NT2/D1 (cell line): ENCODE measurements around the gene CPLX1.

Experiments used
- SUZ12 ChIP-seq: IDR thresholded peaks from 2 replicates; pipeline ENCODE4 v1.6.1; 2011; ENCODE audit not compliant: insufficient read length, insufficient read depth; ENCODE audit errors: extremely low read depth
- YY1 ChIP-seq: IDR thresholded peaks from 2 replicates; pipeline ENCODE4 v1.6.1; 2011; ENCODE audit not compliant: insufficient read length, insufficient read depth
- ZNF274 ChIP-seq: IDR thresholded peaks from 2 replicates; pipeline ENCODE4 v1.6.1; 2011; ENCODE audit warnings: mild to moderate bottlenecking, low read depth, low read length

DNA sequence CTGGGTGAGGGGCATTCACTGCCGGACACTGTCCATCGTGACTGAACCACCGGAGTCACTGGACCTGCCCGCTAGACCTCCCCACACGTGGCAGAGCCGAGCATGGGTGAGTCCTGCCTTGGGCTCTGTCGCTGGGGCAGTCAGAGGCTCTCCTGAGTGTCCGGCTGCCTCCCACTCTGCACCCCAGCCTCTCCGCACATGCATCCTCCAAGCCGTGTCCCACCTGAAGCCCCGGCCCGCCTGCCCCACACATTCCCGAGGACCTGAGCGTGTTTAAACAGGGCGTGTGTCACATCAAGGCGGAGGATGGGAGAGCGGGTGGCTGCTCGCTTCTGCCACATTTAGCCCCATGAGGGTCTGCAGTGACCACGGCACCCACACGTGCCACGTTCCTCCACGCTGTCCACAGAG is 4.7 kb downstream of the CPLX1 start:
- no peak for TF ChIP-seq YY1
- no peak for TF ChIP-seq SUZ12
- TF ChIP-seq ZNF274: no peak
